ENCODE results near the gene CITED1. TPM values are rescaled to one million over a fixed set of nuclear protein-coding genes. Genes with fewer than 3 reads are reported as not detected.

The CITED1 gene
- total RNA-seq, 2 donors from 2014 or later: 0.40 to 0.93 TPM

DNA sequence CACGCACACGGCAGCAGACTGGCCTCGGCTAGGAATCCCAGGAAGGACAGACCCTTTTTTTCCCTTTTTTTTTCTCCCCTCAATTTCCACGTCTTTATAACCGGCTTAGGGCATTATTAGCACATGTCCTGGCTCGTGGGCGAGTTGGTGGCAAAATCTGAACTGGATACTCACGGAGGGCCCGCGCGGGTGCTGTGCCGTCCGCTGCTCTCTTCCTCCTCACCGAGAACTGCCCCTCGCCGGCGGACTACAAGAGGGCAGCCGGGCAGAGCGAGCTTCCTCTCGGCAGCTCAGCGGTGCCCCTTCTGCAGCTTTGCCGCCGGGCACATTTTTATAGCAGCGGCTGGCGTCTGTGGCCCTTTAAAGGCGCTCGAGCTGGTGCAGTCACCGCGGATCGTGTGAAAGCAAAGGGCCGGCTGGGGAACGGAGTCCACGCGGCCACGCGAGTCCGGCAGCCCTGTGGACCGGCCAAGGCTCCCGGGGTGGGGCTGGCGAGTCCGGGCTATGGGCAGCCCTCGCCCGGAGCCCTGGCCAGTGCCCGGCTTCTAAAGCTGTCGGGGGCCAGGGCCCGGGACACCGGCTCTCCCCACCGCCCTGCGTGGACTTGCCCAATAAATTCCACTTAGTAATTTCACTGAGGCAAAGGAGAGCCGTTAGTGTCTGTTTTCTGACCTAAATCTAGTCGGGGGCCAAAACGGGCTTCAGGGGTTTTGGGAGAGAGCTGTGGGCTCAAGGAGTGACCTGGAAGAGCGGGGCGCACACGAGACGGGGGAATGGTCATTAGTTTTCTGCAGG is 1.3 kb upstream of the CITED1 start:
- peaks cover 47% of the 10 kb centered on the region for H3K9me3 Mint-ChIP-seq
- Histone ChIP-seq H3K9ac (ENCODE audit: extremely low read depth, low read length, poor library complexity, severe bottlenecking) (no peak overlapping the region), H3K9me3 (ENCODE audit: control insufficient read depth, low read length) (no peaks in the 10 kb centered on the region), H3K27ac (ENCODE audit: low read depth, low read length) (no peak overlapping the region), H3K36me3 (ENCODE audit: control insufficient read depth, insufficient read depth, low read length) (no peaks in the 10 kb centered on the region), H3K27me3 (ENCODE audit: control insufficient read depth, insufficient read depth, low read length, poor library complexity, severe bottlenecking) (peaks cover 79% of the 10 kb centered on the region), H3K4me1 (ENCODE audit: control insufficient read depth, insufficient read depth, low read length) (no peaks in the 10 kb centered on the region), H3K4me3 (ENCODE audit: low read length) (peak overlapping the region; percentile 45)
- 3% methylated on average over 56 of the region's 56 CpGs; no CpG with 5 or more reads in 1 of the 2 experiments for WGBS, 2 experiments (ENCODE audit: insufficient coverage in 1 of 2, insufficient read length in 1 of 2)
- H3K27ac Mint-ChIP-seq: no peak overlapping the region
- peak; percentile 83 for DNase-seq
- peaks cover 82% of the 10 kb centered on the region for H3K27me3 Mint-ChIP-seq (ENCODE audit: insufficient read depth)
- no peaks in the 10 kb centered on the region for H3K36me3 Mint-ChIP-seq (ENCODE audit: low read depth)
- H3K4me3 Mint-ChIP-seq: peak overlapping the region; percentile 57
- H3K4me1 Mint-ChIP-seq: peaks cover 9% of the 10 kb centered on the region
- TF ChIP-seq, protein P1, sequence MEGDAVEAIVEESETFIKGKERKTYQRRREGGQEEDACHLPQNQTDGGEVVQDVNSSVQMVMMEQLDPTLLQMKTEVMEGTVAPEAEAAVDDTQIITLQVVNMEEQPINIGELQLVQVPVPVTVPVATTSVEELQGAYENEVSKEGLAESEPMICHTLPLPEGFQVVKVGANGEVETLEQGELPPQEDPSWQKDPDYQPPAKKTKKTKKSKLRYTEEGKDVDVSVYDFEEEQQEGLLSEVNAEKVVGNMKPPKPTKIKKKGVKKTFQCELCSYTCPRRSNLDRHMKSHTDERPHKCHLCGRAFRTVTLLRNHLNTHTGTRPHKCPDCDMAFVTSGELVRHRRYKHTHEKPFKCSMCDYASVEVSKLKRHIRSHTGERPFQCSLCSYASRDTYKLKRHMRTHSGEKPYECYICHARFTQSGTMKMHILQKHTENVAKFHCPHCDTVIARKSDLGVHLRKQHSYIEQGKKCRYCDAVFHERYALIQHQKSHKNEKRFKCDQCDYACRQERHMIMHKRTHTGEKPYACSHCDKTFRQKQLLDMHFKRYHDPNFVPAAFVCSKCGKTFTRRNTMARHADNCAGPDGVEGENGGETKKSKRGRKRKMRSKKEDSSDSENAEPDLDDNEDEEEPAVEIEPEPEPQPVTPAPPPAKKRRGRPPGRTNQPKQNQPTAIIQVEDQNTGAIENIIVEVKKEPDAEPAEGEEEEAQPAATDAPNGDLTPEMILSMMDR (conservative IDR thresholded peaks at IDR 0.05): no peak

DNA sequence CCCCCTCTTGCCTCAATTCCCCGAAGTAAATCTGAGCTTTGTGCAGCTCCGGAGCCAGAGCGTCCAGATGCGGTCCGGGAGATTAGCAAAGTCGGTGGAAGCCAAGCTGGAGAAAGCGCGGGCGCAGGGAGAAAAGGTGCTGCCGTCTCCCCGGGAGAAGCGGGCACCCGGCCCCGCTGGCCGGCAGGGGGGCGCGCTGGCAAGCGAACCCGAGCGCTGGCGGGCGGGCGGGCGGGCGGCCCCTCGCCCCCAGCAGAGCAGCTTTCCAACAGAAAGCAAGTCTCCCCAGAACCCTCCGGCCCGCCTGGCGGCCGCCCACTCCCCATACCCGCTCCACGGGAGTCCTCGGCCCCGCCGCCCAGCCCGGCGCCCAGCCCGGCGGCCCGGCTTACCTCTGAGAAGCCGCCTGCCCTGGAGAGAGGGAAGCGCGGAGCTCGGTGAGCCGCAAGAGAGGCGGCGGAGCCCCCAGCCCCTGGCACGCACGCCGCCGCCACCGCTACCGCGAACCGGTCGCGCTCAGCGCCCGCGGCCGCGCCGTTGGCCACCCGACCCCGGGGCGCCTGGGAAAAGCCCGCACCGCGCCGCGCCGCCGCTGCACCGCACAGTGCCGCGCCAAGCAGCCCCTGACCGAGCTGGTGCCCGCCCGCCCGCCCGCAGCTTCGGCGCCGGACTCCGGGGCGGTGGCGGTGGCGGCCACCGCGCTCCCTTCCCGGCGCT is 529 bp upstream of the CITED1 start:
- no peak overlapping the region for H3K9ac ChIP-seq (ENCODE audit: extremely low read depth, low read length, poor library complexity, severe bottlenecking)
- H3K4me3 ChIP-seq (ENCODE audit: low read length): peak overlapping the region; percentile 56
- DNase-seq: peak; percentile 53
- peaks cover 9% of the 10 kb centered on the region for H3K4me1 Mint-ChIP-seq
- no peaks in the 10 kb centered on the region for H3K4me1 ChIP-seq (ENCODE audit: control insufficient read depth, insufficient read depth, low read length)
- 0% methylated on average over 4 to 76 of the region's 92 CpGs for WGBS, 2 experiments (ENCODE audit: insufficient coverage in 1 of 2, insufficient read length in 1 of 2)
- H3K9me3 ChIP-seq (ENCODE audit: control insufficient read depth, low read length): no peaks in the 10 kb centered on the region
- peaks cover 52% of the 10 kb centered on the region for H3K9me3 Mint-ChIP-seq
- TF ChIP-seq, protein P1 (conservative IDR thresholded peaks at IDR 0.05): no peak
- H3K36me3 ChIP-seq (ENCODE audit: control insufficient read depth, insufficient read depth, low read length): no peaks in the 10 kb centered on the region
- H3K27ac Mint-ChIP-seq: no peak overlapping the region
- peak overlapping the region; percentile 57 for H3K4me3 Mint-ChIP-seq
- H3K36me3 Mint-ChIP-seq (ENCODE audit: low read depth): no peaks in the 10 kb centered on the region
- H3K27me3 ChIP-seq (ENCODE audit: control insufficient read depth, insufficient read depth, low read length, poor library complexity, severe bottlenecking): peaks cover 87% of the 10 kb centered on the region
- no peak overlapping the region for H3K27ac ChIP-seq (ENCODE audit: low read depth, low read length)
- H3K27me3 Mint-ChIP-seq (ENCODE audit: insufficient read depth): peaks cover 87% of the 10 kb centered on the region

DNA sequence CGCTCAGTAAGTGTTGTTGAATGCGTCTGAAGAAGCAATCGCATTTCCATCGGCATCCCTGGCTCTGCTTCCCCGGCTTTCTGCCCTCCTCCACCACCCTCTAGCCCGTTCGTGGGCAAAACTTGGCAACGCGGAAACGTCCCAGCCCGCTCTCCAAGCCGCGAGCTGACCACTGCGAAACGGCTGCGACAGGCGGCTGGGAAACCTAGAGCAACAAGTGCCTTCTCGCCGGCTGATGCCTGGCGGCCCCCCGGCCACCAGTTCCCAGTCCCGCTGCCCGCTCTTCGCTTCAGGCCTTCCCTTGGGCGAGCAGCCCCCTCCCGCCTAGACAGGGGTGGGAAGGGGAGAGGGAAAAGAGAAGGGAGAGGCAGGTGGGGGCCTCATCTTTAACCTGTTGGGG is 837 bp downstream of the CITED1 start:
- peaks cover 65% of the 10 kb centered on the region for H3K9me3 Mint-ChIP-seq
- Histone ChIP-seq H3K27me3 (ENCODE audit: control insufficient read depth, insufficient read depth, low read length, poor library complexity, severe bottlenecking) (peaks cover 88% of the 10 kb centered on the region), H3K4me1 (ENCODE audit: control insufficient read depth, insufficient read depth, low read length) (no peaks in the 10 kb centered on the region), H3K9ac (ENCODE audit: extremely low read depth, low read length, poor library complexity, severe bottlenecking) (no peak overlapping the region), H3K27ac (ENCODE audit: low read depth, low read length) (no peak overlapping the region), H3K4me3 (ENCODE audit: low read length) (peak overlapping the region; percentile 64), H3K9me3 (ENCODE audit: control insufficient read depth, low read length) (no peaks in the 10 kb centered on the region), H3K36me3 (ENCODE audit: control insufficient read depth, insufficient read depth, low read length) (no peaks in the 10 kb centered on the region)
- DNase-seq: peak; percentile 57
- H3K4me1 Mint-ChIP-seq: peaks cover 9% of the 10 kb centered on the region
- TF ChIP-seq, protein P1 (conservative IDR thresholded peaks at IDR 0.05): no peak
- WGBS, 2 experiments (ENCODE audit: insufficient coverage in 1 of 2, insufficient read length in 1 of 2): 1% methylated on average over 25 of the region's 26 CpGs; no CpG with 5 or more reads in 1 of the 2 experiments
- no peak overlapping the region for H3K27ac Mint-ChIP-seq
- H3K4me3 Mint-ChIP-seq: peak overlapping the region; percentile 51
- peaks cover 94% of the 10 kb centered on the region for H3K27me3 Mint-ChIP-seq (ENCODE audit: insufficient read depth)
- no peaks in the 10 kb centered on the region for H3K36me3 Mint-ChIP-seq (ENCODE audit: low read depth)

Data from endodermal cell (in vitro differentiated cells).